Left cardiac atrium (tissue), 4 donors: ENCODE results near the gene DNAJC4. TPM values are rescaled to one million over a fixed set of nuclear protein-coding genes. Genes with fewer than 3 reads are reported as not detected.

ENCODE experiments used
- ATAC-seq, 2 donors: fragments of 200-7000 bp; cut with Tn5 transposase; one replicate each; pipeline ENCODE4 v1.9.1; 2020; ENCODE audit warnings: mild to moderate bottlenecking in 2 of 2, moderate library complexity in 2 of 2
- DNase-seq: peaks from one replicate; pipeline ENCODE4 v3.0.0-alpha.2; 2020
- intact Hi-C, 2 donors: fragments of 100-400 bp; cut with DNase I; formaldehyde crosslinking; loops; one replicate each; pipeline versions ENCODE4 v1.14.1 to v1.15.1; 2022 to 2023
- total RNA-seq, 2 donors: library from RNA; stranded (reverse); fragmentation: NEBNext Ultra II Directional; extraction: Animal tissue kit (Norgen Biotek cat#: 25700); gene quantifications; one replicate each; pipeline ENCODE4 v1.2.1, GENCODE V29; 2021
- donor health status: DM: no; HTN: yes; CAD: no.
- donor health status: DM: no; HTN: yes; CAD: no; lungs with severe emphysema.
- donor health status: DM: yes; HTN: yes; CAD: no.
- donor health status: Dilated cardiomyopathy.

The DNAJC4 gene
- total RNA-seq, 2 donors from 2014 or later: 49.2 to 49.3 TPM

GRCh38 chr11:64250415-64251015 lies 20.2 kb downstream of the DNAJC4 start:
- no peak for ATAC-seq
- no peak for DNase-seq
- intact Hi-C loops: loop anchor here in 1 of 2 donors (5.0 kb wide), 1 partner anchor 52 kb away; the partner anchor contains the start of gene CATSPERZ

GRCh38 chr11:64251016-64251752 lies 20.8 kb downstream of the DNAJC4 start, which contains the start of gene PLCB3:
PLCB3 (plus strand) TSS chr11:64251530; CDS start chr11:64251650, 120 bp downstream.
- intact Hi-C loops: loop anchor here in 1 of 2 donors (5.0 kb wide), 1 partner anchor 51 kb away; the partner anchor contains the start of gene CATSPERZ
- DNase-seq: no peak
- peak; percentile 57 to 77 for ATAC-seq

- intact Hi-C loops: loop anchor here in 1 of 2 donors (5.0 kb wide), 1 partner anchor 51 kb away; the partner anchor contains the start of gene CATSPERZ
- DNase-seq (no peak), ATAC-seq (no peak)
Observed at GRCh38 chr11:64251753-64252002, 21.3 kb downstream of the DNAJC4 start.

- intact Hi-C loops: loop anchor here in 1 of 2 donors (5.0 kb wide), 1 partner anchor 50 kb away; the partner anchor contains the start of gene CATSPERZ
- peak; percentile 71 for DNase-seq
- peak in 1 of 2 donors; percentile 40 for ATAC-seq
Observed at GRCh38 chr11:64252003-64252872, 21.9 kb downstream of the DNAJC4 start.

GRCh38 chr11:64253043-64253442 lies 22.7 kb downstream of the DNAJC4 start:
- ATAC-seq: no peak
- intact Hi-C loops: loop anchor here in 1 of 2 donors (5.0 kb wide), 1 partner anchor 49 kb away; the partner anchor contains the start of gene CATSPERZ
- no peak for DNase-seq

- intact Hi-C loops: loop anchor here in 1 of 2 donors (5.0 kb wide), 1 partner anchor 49 kb away; the partner anchor contains the start of gene CATSPERZ
- DNase-seq: no peak
- ATAC-seq: peak in 1 of 2 donors; percentile 6
Observed at GRCh38 chr11:64253481-64253880, 23.1 kb downstream of the DNAJC4 start.

GRCh38 chr11:64254326-64254725 lies 24.0 kb downstream of the DNAJC4 start:
- ATAC-seq (no peak), DNase-seq (no peak)
- intact Hi-C loops: loop anchor here in 1 of 2 donors (5.0 kb wide), 1 partner anchor 48 kb away; the partner anchor contains the start of gene CATSPERZ

GRCh38 chr11:64255135-64256128 lies 25.1 kb downstream of the DNAJC4 start:
- intact Hi-C loops: no loop called here
- DNase-seq (no peak), ATAC-seq (no peak)

GRCh38 chr11:64256300-64256699 lies 26.0 kb downstream of the DNAJC4 start:
- DNase-seq (no peak), ATAC-seq (no peak)
- intact Hi-C loops: no loop called here

GRCh38 chr11:64258356-64258755 lies 28.0 kb downstream of the DNAJC4 start:
- DNase-seq (no peak), ATAC-seq (no peak)
- intact Hi-C loops: no loop called here

GRCh38 chr11:64258946-64259532 lies 28.7 kb downstream of the DNAJC4 start:
- intact Hi-C loops: no loop called here
- ATAC-seq: no peak
- no peak for DNase-seq

- intact Hi-C loops: no loop called here
- ATAC-seq (no peak), DNase-seq (no peak)
Observed at GRCh38 chr11:64259533-64260067, 29.3 kb downstream of the DNAJC4 start.

GRCh38 chr11:64260147-64260708 lies 29.9 kb downstream of the DNAJC4 start:
- intact Hi-C loops: no loop called here
- DNase-seq (no peak), ATAC-seq (no peak)

GRCh38 chr11:64261556-64262080 lies 31.3 kb downstream of the DNAJC4 start:
- DNase-seq: no peak
- ATAC-seq: no peak
- intact Hi-C loops: no loop called here

GRCh38 chr11:64262271-64263002 lies 32.1 kb downstream of the DNAJC4 start:
- ATAC-seq (no peak), DNase-seq (no peak)
- intact Hi-C loops: no loop called here
